Vagina (tissue), 2 donors: ENCODE measurements around the gene PAAF1. TPM values are rescaled to one million over a fixed set of nuclear protein-coding genes. Genes with fewer than 3 reads are reported as not detected.

Experiments used
- DNase-seq, 2 donors: peaks; one replicate each; pipeline ENCODE4 v3.0.0-alpha.2; 2017; ENCODE audit errors: extremely low spot score in 2 of 2
- H3K27ac ChIP-seq: fragments of 200-600 bp; sonication (generic); one replicate; pipeline ENCODE4 v1.5.1; 2019
- H3K27me3 ChIP-seq: fragments of 200-600 bp; sonication (generic); one replicate; pipeline ENCODE4 v1.5.1; 2019
- H3K36me3 ChIP-seq, 2 donors: fragments of 200-600 bp; sonication (generic); one replicate each; pipeline ENCODE4 v1.5.1; 2017 to 2019
- H3K4me1 ChIP-seq: fragments of 200-600 bp; sonication (generic); one replicate; pipeline ENCODE4 v1.5.1; 2019
- H3K4me3 ChIP-seq, 2 donors: fragments of 200-600 bp; sonication (generic); 1 replicate in 1 of 2; 2 replicates in 1 of 2; pipeline ENCODE4 v1.5.1; 2016 to 2019
- H3K9me3 ChIP-seq: fragments of 200-600 bp; sonication (generic); one replicate; pipeline ENCODE4 v1.5.1; 2019
- CTCF ChIP-seq, 3 experiments: fragments of 450-650 bp in 2 of 3; fragments of 200-600 bp in 1 of 3; sonication (generic) in 1 of 3; IDR thresholded peaks; one replicate each; pipeline ENCODE4 v1.5.1; 2017 to 2019; ENCODE audit warnings: antibody characterized with exemption in 3 of 3, mild to moderate bottlenecking in 2 of 3, moderate library complexity in 2 of 3
- POLR2A ChIP-seq, 2 donors: fragments of 450-650 bp; IDR thresholded peaks; one replicate each; pipeline ENCODE4 v1.6.1; 2017; ENCODE audit warnings: antibody characterized with exemption in 2 of 2, mild to moderate bottlenecking in 2 of 2, moderate library complexity in 2 of 2
- POLR2AphosphoS5 ChIP-seq, 2 donors: sonication (generic); formaldehyde crosslinking; IDR thresholded peaks; one replicate each; pipeline ENCODE4 v1.9.0; 2017; ENCODE audit warnings: antibody characterized with exemption in 2 of 2, mild to moderate bottlenecking in 2 of 2, low read depth in 1 of 2; ENCODE audit not compliant: insufficient read depth in 1 of 2
- intact Hi-C: fragments of 100-400 bp; cut with DNase I; formaldehyde crosslinking; loops from one replicate; pipeline ENCODE4 v1.15.1; 2023
- total RNA-seq: library from RNA; depleted of rRNA; stranded (reverse); fragments of >200 nt; gene quantifications from one replicate; pipeline ENCODE4 v1.2.3, GENCODE V29; 2016

Gene PAAF1
- total RNA-seq, 1 donor from 2014 or later = 4.2 TPM

- Histone ChIP-seq H3K36me3 (no peaks in the 10 kb centered on the region), H3K4me1 (peaks cover 17% of the 10 kb centered on the region), H3K9me3 (no peaks in the 10 kb centered on the region), H3K27ac (no peak overlapping the region), H3K4me3 (peak overlapping the region in 1 of 2 donors; percentile 60), H3K27me3 (no peaks in the 10 kb centered on the region)
- TF ChIP-seq CTCF (IDR thresholded peaks at IDR 0.05) (no peak), POLR2AphosphoS5 (IDR thresholded peaks at IDR 0.05; ENCODE audit: insufficient read depth in 1 of 2, low read depth in 1 of 2) (peak in 1 of 2 donors; percentile 23), POLR2A (IDR thresholded peaks at IDR 0.05) (no peak)
- DNase-seq = no peak
- intact Hi-C loops = no loop called here
Measured at GRCh38 chr11:73980001-73980961, 103.5 kb downstream of the PAAF1 start.

Other genes with a start within 250 kb of the PAAF1 start
- 7.9 TPM for gene PLEKHB1, start 230.4 kb upstream of the PAAF1 start, total RNA-seq
- 148 TPM for gene RAB6A, start 115.9 kb upstream of the PAAF1 start, total RNA-seq
- 23.3 TPM for gene MRPL48, start 89.1 kb upstream of the PAAF1 start, total RNA-seq
- gene COA4, start 153 bp upstream of the PAAF1 start, total RNA-seq = 53.3 TPM
- gene DNAJB13, start 74.0 kb downstream of the PAAF1 start, total RNA-seq = not detected
- 51.3 TPM for gene UCP2, start 105.8 kb downstream of the PAAF1 start, total RNA-seq
- gene UCP3, start 132.1 kb downstream of the PAAF1 start, total RNA-seq = 1.2 TPM